ENCODE data around the gene MT1M. TPM values are rescaled to one million over a fixed set of nuclear protein-coding genes. Genes with fewer than 3 reads are reported as not detected.
A peak's percentile ranks its signal among the peaks of the same experiment; 100 is the strongest.
"Not testable (repeated sequence)": the region's sequence is repeated elsewhere in the genome, so short reads cannot be mapped to it uniquely, and the experiment has no call there.

Gene MT1M
- polyA plus RNA-seq, 5 donors = 0.70 to 1.2 (median 0.87) TPM

- no peak for DNase-seq
Observed at GRCh38 chr16:56647641-56648431, 15.4 kb downstream of the MT1M start.

- no peak for DNase-seq
Observed at GRCh38 chr16:56649271-56649670, 16.8 kb downstream of the MT1M start.

- DNase-seq = no peak
Observed at GRCh38 chr16:56649820-56650219, 17.4 kb downstream of the MT1M start.

GRCh38 chr16:56651586-56651985 lies 19.1 kb downstream of the MT1M start, which contains the start of gene MT1B:
Gene MT1B, plus strand, starts transcription at chr16:56651886. Its CDS starts 68 bp downstream, at chr16:56651954.
- DNase-seq = no peak

GRCh38 chr16:56652600-56652999 lies 20.1 kb downstream of the MT1M start:
- DNase-seq = no peak

- no peak for DNase-seq
Observed at GRCh38 chr16:56653218-56653617, 20.8 kb downstream of the MT1M start.

- peak; percentile 39 to 52 for DNase-seq
Observed at GRCh38 chr16:56657555-56658326, 25.3 kb downstream of the MT1M start, which contains the start of gene MT1F. Gene MT1F, plus strand, starts transcription at chr16:56657959. Its CDS starts 100 bp downstream, at chr16:56658059.

GRCh38 chr16:56658327-56658875 lies 25.9 kb downstream of the MT1M start:
- DNase-seq = no peak

- no peak for DNase-seq
Observed at GRCh38 chr16:56662357-56663354, 30.2 kb downstream of the MT1M start.

GRCh38 chr16:56664506-56664905 lies 32.0 kb downstream of the MT1M start:
- DNase-seq = no peak

- DNase-seq = not testable (repeated sequence)
Observed at GRCh38 chr16:56665286-56666261, 33.1 kb downstream of the MT1M start.

GRCh38 chr16:56667581-56668571 lies 35.4 kb downstream of the MT1M start, which contains the start of gene MT1G:
Gene MT1G, minus strand, starts transcription at chr16:56668065. Its CDS starts 72 bp downstream, at chr16:56667993.
- DNase-seq = no peak

- DNase-seq = no peak
Observed at GRCh38 chr16:56669005-56669839, 36.8 kb downstream of the MT1M start, which contains the start of gene MT1H. Gene MT1H, plus strand, starts transcription at chr16:56669814. Its CDS starts 71 bp downstream, at chr16:56669885.

GRCh38 chr16:56669840-56670619 lies 37.6 kb downstream of the MT1M start:
- no peak for DNase-seq

- DNase-seq = no peak
Observed at GRCh38 chr16:56670620-56670934, 38.1 kb downstream of the MT1M start.

GRCh38 chr16:56671691-56672090 lies 39.2 kb downstream of the MT1M start:
- not testable (repeated sequence) for DNase-seq

GRCh38 chr16:56672171-56672570 lies 39.7 kb downstream of the MT1M start:
- DNase-seq = not testable (repeated sequence)

Data from right lung (tissue), 5 donors.